AG09309 (cell line): ENCODE data around the gene MYO7B.

Experiments used
- DNase-seq: peaks from one replicate; pipeline ENCODE4 v3.0.0-alpha.2; 2010; ENCODE audit warnings: low read depth
- H3K4me3 ChIP-seq: 2 replicates; pipeline ENCODE4 v1.5.1; 2011; ENCODE audit warnings: mild to moderate bottlenecking, low read depth, low read length, moderate library complexity; ENCODE audit not compliant: control insufficient read depth
- TF ChIP-seq, protein P1 (sequence below): IDR thresholded peaks from 2 replicates; pipeline ENCODE4 v1.5.1; 2011; ENCODE audit warnings: mild to moderate bottlenecking, low read depth, low read length, inconsistent platforms; ENCODE audit not compliant: insufficient read depth, control insufficient read depth; ENCODE audit errors: missing control alignments

The MYO7B gene

DNA sequence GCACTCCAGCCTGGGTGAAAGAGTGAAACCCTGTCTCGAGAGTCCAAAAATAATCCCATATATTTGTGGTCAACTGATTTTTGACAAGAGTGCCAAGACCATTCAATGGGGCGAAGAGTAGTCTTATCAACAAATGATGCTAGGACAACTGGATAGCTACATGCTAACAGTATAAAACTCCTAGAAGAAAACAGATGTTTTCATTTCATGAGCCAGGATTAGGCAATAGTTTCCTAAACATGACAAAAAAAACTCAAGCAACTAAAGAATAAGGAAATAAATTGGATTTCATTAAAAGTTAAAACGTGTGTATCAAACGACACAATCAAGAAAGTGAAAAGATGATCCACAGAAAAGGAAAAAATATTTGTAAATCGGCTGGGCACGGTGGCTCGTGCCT, 133.6 kb downstream of the MYO7B start:
- H3K4me3 ChIP-seq = no peak overlapping the region
- TF ChIP-seq, protein P1, sequence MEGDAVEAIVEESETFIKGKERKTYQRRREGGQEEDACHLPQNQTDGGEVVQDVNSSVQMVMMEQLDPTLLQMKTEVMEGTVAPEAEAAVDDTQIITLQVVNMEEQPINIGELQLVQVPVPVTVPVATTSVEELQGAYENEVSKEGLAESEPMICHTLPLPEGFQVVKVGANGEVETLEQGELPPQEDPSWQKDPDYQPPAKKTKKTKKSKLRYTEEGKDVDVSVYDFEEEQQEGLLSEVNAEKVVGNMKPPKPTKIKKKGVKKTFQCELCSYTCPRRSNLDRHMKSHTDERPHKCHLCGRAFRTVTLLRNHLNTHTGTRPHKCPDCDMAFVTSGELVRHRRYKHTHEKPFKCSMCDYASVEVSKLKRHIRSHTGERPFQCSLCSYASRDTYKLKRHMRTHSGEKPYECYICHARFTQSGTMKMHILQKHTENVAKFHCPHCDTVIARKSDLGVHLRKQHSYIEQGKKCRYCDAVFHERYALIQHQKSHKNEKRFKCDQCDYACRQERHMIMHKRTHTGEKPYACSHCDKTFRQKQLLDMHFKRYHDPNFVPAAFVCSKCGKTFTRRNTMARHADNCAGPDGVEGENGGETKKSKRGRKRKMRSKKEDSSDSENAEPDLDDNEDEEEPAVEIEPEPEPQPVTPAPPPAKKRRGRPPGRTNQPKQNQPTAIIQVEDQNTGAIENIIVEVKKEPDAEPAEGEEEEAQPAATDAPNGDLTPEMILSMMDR = no peak
- no peak for DNase-seq

DNA sequence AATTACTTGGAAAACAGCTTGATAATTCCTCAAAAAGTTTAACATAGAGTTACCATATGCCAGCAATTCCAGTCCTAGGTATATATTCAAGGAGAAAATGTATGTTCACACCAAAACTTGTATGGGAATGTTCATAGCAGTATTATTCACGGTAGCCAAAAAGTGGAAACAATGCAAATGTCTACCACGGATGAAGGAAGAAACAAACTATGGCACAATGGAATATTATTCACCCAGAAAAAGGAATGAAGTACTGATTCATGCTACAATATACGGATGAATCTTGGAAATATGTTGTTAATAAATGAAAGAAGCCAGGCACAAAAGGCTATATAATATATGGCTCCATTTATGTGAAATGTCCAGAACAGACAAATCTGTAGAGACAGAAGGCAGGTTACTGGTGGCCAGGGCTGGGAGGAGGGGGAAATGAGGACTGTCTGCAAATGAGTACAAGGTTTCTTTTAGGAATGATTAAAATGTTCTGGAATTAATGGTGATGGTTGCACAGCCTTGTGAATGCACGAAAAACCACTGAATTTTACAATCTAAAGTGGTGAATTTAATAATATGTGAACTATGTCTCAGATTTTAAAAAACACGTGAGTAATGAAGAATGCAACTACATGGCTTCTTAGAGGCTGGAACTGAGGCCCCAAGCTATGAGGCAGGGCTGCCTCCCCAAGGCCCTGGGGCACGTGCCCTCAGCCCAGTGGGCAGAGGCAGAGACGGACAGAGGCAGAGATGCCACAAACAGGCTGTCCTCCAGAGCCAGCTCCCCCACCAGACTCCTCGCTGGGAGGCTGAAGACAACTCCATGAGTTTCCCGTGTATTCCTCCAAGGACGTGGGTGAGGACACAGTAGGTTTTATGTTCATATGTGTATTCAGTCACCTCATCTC, 134.8 kb downstream of the MYO7B start:
- TF ChIP-seq, protein P1 = no peak
- DNase-seq = no peak
- no peak overlapping the region for H3K4me3 ChIP-seq

DNA sequence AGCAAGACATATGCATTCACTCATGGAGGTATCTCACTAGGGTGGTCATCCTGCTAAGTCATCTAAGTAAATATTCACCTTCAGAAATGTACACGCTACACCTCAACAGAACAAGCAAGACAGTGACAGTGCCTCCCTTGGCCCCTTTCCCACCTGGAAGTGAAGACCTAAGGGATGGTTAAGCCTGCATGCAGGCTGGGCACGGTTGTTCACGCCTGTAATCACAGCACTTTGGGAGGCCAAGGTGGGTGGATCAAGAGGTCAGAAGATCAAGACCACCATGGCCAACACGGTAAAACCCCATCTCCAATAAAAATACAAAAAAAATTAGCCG, 135.4 kb downstream of the MYO7B start:
- no peak for DNase-seq
- H3K4me3 ChIP-seq = no peak overlapping the region
- TF ChIP-seq, protein P1 = no peak

DNA sequence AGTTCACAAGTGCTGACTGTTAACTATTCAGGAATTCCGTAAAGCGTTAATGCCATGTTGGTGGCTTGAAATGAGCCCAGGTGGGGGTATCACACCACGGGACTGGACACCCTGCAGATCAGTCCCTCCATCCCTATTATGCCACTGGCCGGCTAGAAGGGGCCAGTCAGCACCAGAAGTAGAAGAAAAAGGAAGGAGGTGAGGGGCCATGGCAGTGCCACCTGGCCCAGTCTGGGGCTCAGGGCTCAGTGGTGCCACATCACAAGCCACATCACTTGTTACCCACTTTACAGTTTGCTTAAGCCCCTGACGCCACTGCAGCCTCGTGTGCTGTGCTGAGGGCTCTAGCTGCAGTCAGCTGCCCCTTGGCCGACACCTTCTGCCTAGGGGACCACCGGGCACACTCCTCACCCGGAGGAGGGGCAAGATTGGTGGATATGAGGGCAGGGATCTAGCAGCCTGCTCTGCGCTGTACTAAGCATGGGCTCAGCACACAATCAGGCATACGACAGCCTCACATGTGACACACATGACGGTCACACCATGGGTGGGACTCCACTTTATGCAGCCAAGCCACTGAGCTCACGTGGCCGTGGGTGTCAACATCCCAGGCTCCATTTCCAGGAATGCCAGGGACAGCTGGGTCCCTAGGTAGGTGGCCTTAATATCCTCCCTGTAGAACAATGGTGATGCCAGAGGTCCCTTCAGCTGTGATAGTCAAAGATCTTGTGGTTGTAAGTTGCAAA, 136.2 kb downstream of the MYO7B start:
- no peak for DNase-seq
- TF ChIP-seq, protein P1 = no peak
- H3K4me3 ChIP-seq = no peak overlapping the region

DNA sequence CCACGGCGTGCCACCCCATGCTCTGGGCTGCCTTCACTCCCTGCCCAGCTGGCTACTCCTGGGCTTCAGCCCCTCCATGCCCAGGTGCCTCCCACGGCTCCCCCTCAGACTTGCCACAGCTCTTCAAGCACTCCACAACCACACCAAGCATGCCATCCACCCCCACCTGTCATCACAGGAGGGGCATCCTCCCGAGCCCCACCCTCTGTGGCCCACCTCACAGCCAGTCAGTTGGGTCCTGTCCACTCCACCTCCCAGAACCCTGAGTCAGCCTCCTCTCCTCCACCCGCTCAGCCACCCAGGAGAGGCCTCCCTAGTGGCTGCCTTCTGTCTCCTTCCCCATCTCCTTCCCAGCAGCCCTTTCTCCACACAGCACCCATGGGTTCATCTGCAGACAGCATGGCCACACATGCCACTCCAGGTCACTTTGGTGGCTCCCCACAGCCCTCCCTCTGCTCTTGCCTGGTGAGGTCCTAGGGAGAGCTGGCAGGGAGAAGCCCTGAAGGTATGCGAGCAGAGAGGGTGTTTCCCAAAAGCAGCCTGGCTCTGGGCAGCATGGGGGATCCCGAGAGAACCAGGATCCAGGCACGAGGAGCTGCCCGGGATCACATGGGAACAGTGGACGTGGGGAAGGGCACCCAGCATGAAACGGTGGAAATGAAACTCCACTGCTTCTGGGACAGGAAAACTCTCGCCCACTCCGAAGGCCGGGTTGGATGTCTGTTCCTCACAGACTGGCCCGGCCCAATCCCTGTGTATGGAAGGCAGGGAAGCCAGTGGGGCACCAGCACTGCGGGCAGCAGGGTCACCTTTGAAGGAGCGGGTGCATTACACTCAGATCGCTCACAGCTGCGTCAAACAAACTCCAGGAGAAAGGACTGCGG, 137.1 kb downstream of the MYO7B start:
- no peak for DNase-seq
- no peak overlapping the region for H3K4me3 ChIP-seq
- TF ChIP-seq, protein P1 = no peak
